Loucy (cell line): ENCODE data around the gene HEPN1.

Experiments used
- H2AFZ ChIP-seq: fragments of 200-600 bp; sonication (generic); 2 replicates; pipeline ENCODE4 v1.6.0; 2016; ENCODE audit warnings: antibody characterized with exemption, mild to moderate bottlenecking, low read length, moderate library complexity
- H3F3A ChIP-seq: fragments of 200-600 bp; 2 replicates; pipeline ENCODE4 v1.6.0; 2016; ENCODE audit warnings: antibody characterized with exemption, low read depth, mild to moderate bottlenecking
- H3K27me3 ChIP-seq: fragments of 200-600 bp; sonication (generic); 2 replicates; pipeline ENCODE4 v1.6.1; 2014; ENCODE audit warnings: low read length, mild to moderate bottlenecking; ENCODE audit not compliant: insufficient read depth, poor library complexity, severe bottlenecking
- H3K36me3 ChIP-seq: fragments of 200-600 bp; sonication (generic); 2 replicates; pipeline ENCODE4 v1.6.1; 2016; ENCODE audit warnings: low read length; ENCODE audit not compliant: insufficient read depth
- H3K4me1 ChIP-seq: fragments of 200-600 bp; sonication (generic); 2 replicates; pipeline ENCODE4 v1.5.1; 2014; ENCODE audit warnings: low read length, mild to moderate bottlenecking; ENCODE audit not compliant: insufficient read depth, poor library complexity, severe bottlenecking
- H3K4me2 ChIP-seq: fragments of 200-600 bp; sonication (generic); 2 replicates; pipeline ENCODE4 v1.6.0; 2014; ENCODE audit warnings: antibody characterized with exemption, low read length, low read depth, mild to moderate bottlenecking; ENCODE audit not compliant: poor library complexity, severe bottlenecking
- H3K4me3 ChIP-seq: fragments of 200-600 bp; sonication (generic); 2 replicates; pipeline ENCODE4 v1.5.1; 2014; ENCODE audit warnings: low read length, mild to moderate bottlenecking, mixed read lengths; ENCODE audit not compliant: poor library complexity, severe bottlenecking
- H3K79me2 ChIP-seq: fragments of 200-600 bp; sonication (generic); 2 replicates; pipeline ENCODE4 v1.6.1; 2014; ENCODE audit warnings: low read length; ENCODE audit not compliant: insufficient read depth
- H3K9ac ChIP-seq: fragments of 200-600 bp; sonication (generic); 2 replicates; pipeline ENCODE4 v1.6.0; 2014; ENCODE audit warnings: mild to moderate bottlenecking, low read depth, low read length, moderate library complexity; ENCODE audit not compliant: poor library complexity, severe bottlenecking
- H3K9me2 ChIP-seq: fragments of 200-600 bp; sonication (generic); replicated peaks from 2 replicates; pipeline ENCODE4 v1.6.1; 2016; ENCODE audit warnings: low read depth, low read length, mixed read lengths
- H3K9me3 ChIP-seq: fragments of 200-600 bp; sonication (generic); 2 replicates; pipeline ENCODE4 v1.6.1; 2014; ENCODE audit warnings: mild to moderate bottlenecking, antibody characterized with exemption, low read length, low read depth; ENCODE audit not compliant: insufficient read depth
- H4K20me1 ChIP-seq: fragments of 200-600 bp; sonication (generic); 2 replicates; pipeline ENCODE4 v1.6.0; 2014; ENCODE audit warnings: antibody characterized with exemption, low read length, mild to moderate bottlenecking; ENCODE audit not compliant: insufficient read depth, poor library complexity, severe bottlenecking
- EZH2phosphoT487 ChIP-seq: fragments of 200-600 bp; IDR thresholded peaks from 2 replicates; pipeline ENCODE4 v1.6.1; 2018; ENCODE audit warnings: antibody characterized with exemption, mild to moderate bottlenecking, moderate library complexity, borderline replicate concordance
- TF ChIP-seq, protein P1 (sequence below): fragments of 200-600 bp; sonication (generic); conservative IDR thresholded peaks from 2 replicates; pipeline ENCODE4 v1.5.1; 2014; ENCODE audit warnings: mild to moderate bottlenecking, antibody characterized with exemption, low read length

Gene HEPN1

DNA sequence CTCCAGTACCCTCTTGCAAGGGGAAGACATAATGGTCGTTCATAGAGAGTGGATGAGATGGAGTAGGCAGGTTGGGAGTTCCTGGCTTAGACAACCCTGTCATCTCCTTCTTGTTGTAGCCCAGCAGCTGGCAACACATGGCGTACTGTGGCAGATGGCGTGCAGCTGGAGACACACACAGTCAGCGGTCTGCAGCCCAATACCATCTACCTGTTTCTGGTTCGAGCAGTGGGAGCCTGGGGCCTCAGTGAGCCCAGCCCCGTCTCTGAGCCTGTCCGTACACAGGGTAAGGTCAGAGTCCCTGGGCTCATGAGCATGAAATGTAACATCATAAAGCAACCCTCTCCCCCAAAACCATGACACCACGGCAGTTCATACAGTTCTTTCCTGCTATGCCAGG, 45.1 kb upstream of the HEPN1 start:
- peaks cover 14% of the 10 kb centered on the region for H3K4me1 ChIP-seq
- H2AFZ ChIP-seq, result no peak overlapping the region
- no peak overlapping the region for H3K9ac ChIP-seq
- H3K4me3 ChIP-seq, result no peak overlapping the region
- TF ChIP-seq EZH2phosphoT487, result no peak
- TF ChIP-seq, protein P1, sequence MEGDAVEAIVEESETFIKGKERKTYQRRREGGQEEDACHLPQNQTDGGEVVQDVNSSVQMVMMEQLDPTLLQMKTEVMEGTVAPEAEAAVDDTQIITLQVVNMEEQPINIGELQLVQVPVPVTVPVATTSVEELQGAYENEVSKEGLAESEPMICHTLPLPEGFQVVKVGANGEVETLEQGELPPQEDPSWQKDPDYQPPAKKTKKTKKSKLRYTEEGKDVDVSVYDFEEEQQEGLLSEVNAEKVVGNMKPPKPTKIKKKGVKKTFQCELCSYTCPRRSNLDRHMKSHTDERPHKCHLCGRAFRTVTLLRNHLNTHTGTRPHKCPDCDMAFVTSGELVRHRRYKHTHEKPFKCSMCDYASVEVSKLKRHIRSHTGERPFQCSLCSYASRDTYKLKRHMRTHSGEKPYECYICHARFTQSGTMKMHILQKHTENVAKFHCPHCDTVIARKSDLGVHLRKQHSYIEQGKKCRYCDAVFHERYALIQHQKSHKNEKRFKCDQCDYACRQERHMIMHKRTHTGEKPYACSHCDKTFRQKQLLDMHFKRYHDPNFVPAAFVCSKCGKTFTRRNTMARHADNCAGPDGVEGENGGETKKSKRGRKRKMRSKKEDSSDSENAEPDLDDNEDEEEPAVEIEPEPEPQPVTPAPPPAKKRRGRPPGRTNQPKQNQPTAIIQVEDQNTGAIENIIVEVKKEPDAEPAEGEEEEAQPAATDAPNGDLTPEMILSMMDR, result no peak
- no peaks in the 10 kb centered on the region for H3K9me2 ChIP-seq
- H4K20me1 ChIP-seq, result no peaks in the 10 kb centered on the region
- no peaks in the 10 kb centered on the region for H3F3A ChIP-seq
- H3K9me3 ChIP-seq, result no peaks in the 10 kb centered on the region
- no peaks in the 10 kb centered on the region for H3K27me3 ChIP-seq
- H3K36me3 ChIP-seq, result no peaks in the 10 kb centered on the region
- no peaks in the 10 kb centered on the region for H3K79me2 ChIP-seq
- H3K4me2 ChIP-seq, result no peak overlapping the region

GRCh38 chr11:124874571-124875255, 44.3 kb upstream of the HEPN1 start:
- H3K27me3 ChIP-seq, result no peaks in the 10 kb centered on the region

GRCh38 chr11:124875401-124875800, 43.6 kb upstream of the HEPN1 start:
- H3K36me3 ChIP-seq, result no peaks in the 10 kb centered on the region
- peak overlapping the region; percentile 85 for H3K4me2 ChIP-seq
- H3K9me3 ChIP-seq, result no peaks in the 10 kb centered on the region
- H3K4me3 ChIP-seq, result peak overlapping the region; percentile 74
- H3K9me2 ChIP-seq, result no peaks in the 10 kb centered on the region
- H2AFZ ChIP-seq, result peak overlapping the region; percentile 83; the same call in 1 of the 2 replicates
- TF ChIP-seq EZH2phosphoT487, result no peak
- TF ChIP-seq, protein P1, result no peak
- H3K27me3 ChIP-seq, result no peaks in the 10 kb centered on the region
- H3K9ac ChIP-seq, result peak overlapping the region; percentile 65
- H4K20me1 ChIP-seq, result no peaks in the 10 kb centered on the region
- no peaks in the 10 kb centered on the region for H3K79me2 ChIP-seq
- H3K4me1 ChIP-seq, result peaks cover 21% of the 10 kb centered on the region
- H3F3A ChIP-seq, result no peaks in the 10 kb centered on the region

More at GRCh38 chr11:124874571-124875255, 44.3 kb upstream of the HEPN1 start:
- TF ChIP-seq, protein P1, result no peak
- TF ChIP-seq EZH2phosphoT487, result no peak
- Histone ChIP-seq H3K4me2 (no peak overlapping the region), H3K9me2 (no peaks in the 10 kb centered on the region), H3F3A (no peaks in the 10 kb centered on the region), H3K9ac (no peak overlapping the region), H3K9me3 (no peaks in the 10 kb centered on the region), H3K36me3 (no peaks in the 10 kb centered on the region), H3K4me3 (no peak overlapping the region), H4K20me1 (no peaks in the 10 kb centered on the region), H3K79me2 (no peaks in the 10 kb centered on the region), H2AFZ (no peak overlapping the region), H3K4me1 (peaks cover 16% of the 10 kb centered on the region)
